ENCODE results near the gene ATP5PD. TPM values are rescaled to one million over a fixed set of nuclear protein-coding genes. Genes with fewer than 3 reads are reported as not detected.

Gene ATP5PD

Small RNA genes within 50 kb of the gene (small RNA-seq; reads per million reads assigned to genes)
- not detected for gene AC111186.1 (ENCODE audit: insufficient read depth)
- gene RF00019 (ENCODE audit: insufficient read depth): not detected
- not detected for gene RN7SL573P (ENCODE audit: insufficient read depth)
- gene RNU6-362P (ENCODE audit: insufficient read depth): not detected
